Right lobe of liver (tissue), 6 donors: Measurements from ENCODE around the gene TBCEL. TPM values are rescaled to one million over a fixed set of nuclear protein-coding genes. Genes with fewer than 3 reads are reported as not detected.
A peak's percentile ranks its signal among the peaks of the same experiment; 100 is the strongest.

Experiments used
- ATAC-seq, 4 donors: fragments of 200-7000 bp; cut with Tn5 transposase; one replicate each; pipeline ENCODE4 v1.9.1; 2020; ENCODE audit warnings: mild to moderate bottlenecking in 4 of 4, moderate library complexity in 4 of 4
- DNase-seq, 3 donors: peaks; one replicate each; pipeline ENCODE4 v3.0.0-alpha.2; 2020
- H3K27ac ChIP-seq, 3 donors: fragments of 200-600 bp; one replicate each; pipeline ENCODE4 v1.8.0; 2022
- H3K27me3 ChIP-seq, 2 donors: fragments of 200-600 bp; one replicate each; pipeline ENCODE4 v1.8.0; 2022
- H3K36me3 ChIP-seq, 4 donors: fragments of 200-600 bp; sonication (generic) in 1 of 4; one replicate each; pipeline versions ENCODE4 v1.5.1 to v1.8.0; 2017 to 2022; ENCODE audit warnings: control low read depth in 1 of 4
- H3K4me1 ChIP-seq, 4 donors: fragments of 200-600 bp; sonication (generic) in 1 of 4; one replicate each; pipeline versions ENCODE4 v1.5.1 to v1.8.0; 2017 to 2022; ENCODE audit warnings: control low read depth in 1 of 4
- H3K4me3 ChIP-seq, 3 donors: fragments of 200-600 bp; one replicate each; pipeline ENCODE4 v1.8.0; 2022
- H3K9me3 ChIP-seq, 4 donors: fragments of 200-600 bp; sonication (generic) in 1 of 4; one replicate each; pipeline versions ENCODE4 v1.5.1 to v1.8.0; 2017 to 2022; ENCODE audit warnings: control low read depth in 1 of 4
- POLR2A ChIP-seq: fragments of 450-650 bp; IDR thresholded peaks from one replicate; pipeline ENCODE4 v1.6.1; 2017; ENCODE audit warnings: antibody characterized with exemption, mild to moderate bottlenecking
- WGBS: methylation state at CpG from one replicate; pipeline ENCODE4 v1.1.6; 2018; ENCODE audit warnings: low coverage, low lambda C conversion rate; ENCODE audit not compliant: insufficient coverage; ENCODE audit errors: missing lambda C conversion rate; 5-methylcytosine and 5-hydroxymethylcytosine counted together
- intact Hi-C, 2 donors: fragments of 100-400 bp; cut with DNase I; formaldehyde crosslinking; loops; one replicate each; pipeline versions ENCODE4 v1.11.2 to v1.14.1; 2022
- total RNA-seq, 6 experiments: library from RNA; depleted of rRNA in 2 of 6; stranded (reverse); fragments of >200 nt in 2 of 6; fragmentation: NEBNext Ultra II Directional in 3 of 6; extraction: Animal tissue kit (Norgen Biotek cat#: 25700) in 3 of 6; gene quantifications; one replicate each; pipeline versions ENCODE4 v1.1.0 to v1.2.4, GENCODE V29; 2016 to 2023
- TF ChIP-seq, protein P1 (sequence below), 4 donors: fragments of 200-600 bp in 3 of 4; fragments of 450-650 bp in 1 of 4; IDR thresholded peaks; one replicate each; pipeline versions ENCODE4 v1.5.1 to v1.8.0; 2016 to 2022; ENCODE audit warnings: antibody characterized with exemption in 4 of 4, mild to moderate bottlenecking in 2 of 4
- donor health status: DM: no; HTN: yes; CAD: no.
- donor health status: DM: no; HTN: no; CAD: no.
- donor health status: DM: no; HTN: no; CAD: no.
- donor health status: DM: no; HTN: yes; CAD: no.
- donor health status: DM: no; HTN: yes; CAD: no.

The TBCEL gene
- total RNA-seq, 6 experiments from 2014 or later, result 9.6 to 37.9 (median 17.8) TPM

DNA sequence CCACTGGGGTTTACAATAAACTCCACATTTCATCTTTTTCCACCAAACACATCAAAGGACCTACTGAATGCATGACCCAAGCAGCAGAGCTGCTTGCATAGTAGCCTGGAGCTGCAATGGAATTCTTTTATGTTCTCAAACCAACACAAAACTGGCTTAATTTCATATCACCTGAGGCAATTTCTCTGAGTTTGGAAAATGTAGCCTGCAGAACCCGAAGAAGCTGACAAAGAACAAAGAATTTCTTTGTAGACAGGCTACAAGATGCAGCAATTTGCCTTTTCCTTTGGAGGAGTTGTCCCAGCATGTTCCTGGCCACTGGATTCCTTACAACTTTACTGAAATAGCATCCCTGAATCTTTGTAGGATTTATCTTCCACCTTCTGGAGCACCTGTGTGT, 71.7 kb downstream of the TBCEL start:
- 75% methylated on average over 1 of the region's 1 CpG for WGBS
- Histone ChIP-seq H3K27me3 (no peaks in the 10 kb centered on the region), H3K9me3 (no peaks in the 10 kb centered on the region), H3K4me3 (no peak overlapping the region), H3K36me3 (no peaks in the 10 kb centered on the region), H3K27ac (no peak overlapping the region), H3K4me1 (peaks cover 0 to 20% (median 3%) of the 10 kb centered on the region in 4 donors)
- TF ChIP-seq, protein P1, sequence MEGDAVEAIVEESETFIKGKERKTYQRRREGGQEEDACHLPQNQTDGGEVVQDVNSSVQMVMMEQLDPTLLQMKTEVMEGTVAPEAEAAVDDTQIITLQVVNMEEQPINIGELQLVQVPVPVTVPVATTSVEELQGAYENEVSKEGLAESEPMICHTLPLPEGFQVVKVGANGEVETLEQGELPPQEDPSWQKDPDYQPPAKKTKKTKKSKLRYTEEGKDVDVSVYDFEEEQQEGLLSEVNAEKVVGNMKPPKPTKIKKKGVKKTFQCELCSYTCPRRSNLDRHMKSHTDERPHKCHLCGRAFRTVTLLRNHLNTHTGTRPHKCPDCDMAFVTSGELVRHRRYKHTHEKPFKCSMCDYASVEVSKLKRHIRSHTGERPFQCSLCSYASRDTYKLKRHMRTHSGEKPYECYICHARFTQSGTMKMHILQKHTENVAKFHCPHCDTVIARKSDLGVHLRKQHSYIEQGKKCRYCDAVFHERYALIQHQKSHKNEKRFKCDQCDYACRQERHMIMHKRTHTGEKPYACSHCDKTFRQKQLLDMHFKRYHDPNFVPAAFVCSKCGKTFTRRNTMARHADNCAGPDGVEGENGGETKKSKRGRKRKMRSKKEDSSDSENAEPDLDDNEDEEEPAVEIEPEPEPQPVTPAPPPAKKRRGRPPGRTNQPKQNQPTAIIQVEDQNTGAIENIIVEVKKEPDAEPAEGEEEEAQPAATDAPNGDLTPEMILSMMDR (IDR thresholded peaks at IDR 0.05), result no peak
- TF ChIP-seq POLR2A, result no peak
- DNase-seq (no peak), ATAC-seq (no peak)
- intact Hi-C loops, result no loop called here

DNA sequence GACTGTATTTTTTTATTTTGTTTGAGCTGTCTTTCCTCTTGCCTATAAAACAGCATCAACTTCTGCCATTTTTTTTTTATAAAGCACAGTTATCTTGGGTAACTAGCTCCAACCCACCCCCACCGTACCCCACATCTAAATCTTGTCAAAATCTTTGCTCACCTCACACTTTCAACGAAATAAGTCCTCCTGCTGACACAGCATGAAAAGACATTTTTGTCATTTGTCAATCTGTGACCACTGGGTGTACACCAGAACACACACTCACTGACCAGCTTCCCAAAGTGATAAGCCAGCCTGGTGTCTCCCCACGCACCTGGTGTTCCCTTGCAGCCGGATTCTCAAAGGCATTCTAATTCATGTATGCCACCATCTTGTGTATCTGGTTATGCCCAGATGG, 75.5 kb downstream of the TBCEL start:
- no peaks in the 10 kb centered on the region for H3K27me3 ChIP-seq
- H3K4me1 ChIP-seq, result no peaks in the 10 kb centered on the region
- no peaks in the 10 kb centered on the region for H3K9me3 ChIP-seq
- 87% methylated on average over 4 of the region's 4 CpGs for WGBS
- DNase-seq, result no peak
- TF ChIP-seq, protein P1 (IDR thresholded peaks at IDR 0.05), result no peak
- TF ChIP-seq POLR2A, result no peak
- H3K36me3 ChIP-seq, result no peaks in the 10 kb centered on the region
- intact Hi-C loops, result no loop called here
- ATAC-seq, result no peak
- no peak overlapping the region for H3K27ac ChIP-seq
- H3K4me3 ChIP-seq, result no peak overlapping the region

DNA sequence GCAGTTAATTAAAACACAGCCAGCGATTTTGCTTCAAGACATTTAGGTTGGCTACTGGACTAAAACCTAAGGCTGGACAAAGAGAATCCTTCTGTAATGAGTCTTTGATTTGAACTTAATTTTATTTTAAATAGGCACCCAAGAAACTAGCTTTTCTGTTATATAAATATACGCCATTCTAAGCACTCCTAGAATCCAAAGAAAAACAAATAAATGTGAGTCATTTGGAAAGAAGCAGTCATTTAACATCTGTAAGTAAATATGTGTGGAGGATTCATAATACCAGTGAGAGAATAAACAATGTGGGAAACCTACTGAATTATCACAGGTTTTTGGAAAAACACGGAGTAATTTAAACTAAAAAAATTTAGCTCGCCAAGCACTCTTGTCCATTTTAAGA, 76.0 kb downstream of the TBCEL start:
- no peaks in the 10 kb centered on the region for H3K27me3 ChIP-seq
- no peaks in the 10 kb centered on the region for H3K4me1 ChIP-seq
- no peaks in the 10 kb centered on the region for H3K36me3 ChIP-seq
- TF ChIP-seq, protein P1 (IDR thresholded peaks at IDR 0.05), result no peak
- TF ChIP-seq POLR2A, result no peak
- H3K27ac ChIP-seq, result no peak overlapping the region
- no peak for DNase-seq
- H3K4me3 ChIP-seq, result no peak overlapping the region
- H3K9me3 ChIP-seq, result no peaks in the 10 kb centered on the region
- peak in 1 of 4 donors; percentile 71 for ATAC-seq
- WGBS, result 81% methylated on average over 4 of the region's 4 CpGs
- intact Hi-C loops, result no loop called here

DNA sequence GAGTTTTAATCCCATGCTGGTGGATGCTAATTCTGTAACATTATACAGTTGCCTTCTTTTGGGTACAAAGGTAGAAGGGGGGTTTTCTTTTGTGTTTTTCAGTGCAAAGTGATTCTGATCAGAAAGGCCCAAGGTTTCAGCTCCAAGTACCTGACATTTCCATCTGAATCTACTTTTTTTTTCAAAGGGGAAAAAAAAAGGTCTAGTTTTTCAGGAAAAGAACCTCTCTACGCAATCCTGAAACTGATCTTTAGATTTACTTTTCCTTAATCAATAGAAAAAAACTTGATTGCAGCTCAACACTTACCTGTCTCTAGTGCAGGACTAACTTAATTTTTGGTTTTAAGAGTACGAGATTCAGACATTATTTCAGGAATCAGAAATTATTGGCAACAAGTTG, 77.0 kb downstream of the TBCEL start, which contains the start of gene TECTA:
TECTA (plus strand) TSS at position 301 of the 400 bp plus-strand sequence. CDS start 1,423 bp downstream, outside the sequence.
- DNase-seq (no peak), ATAC-seq (no peak)
- TF ChIP-seq, protein P1 (IDR thresholded peaks at IDR 0.05), result no peak
- TF ChIP-seq POLR2A, result no peak
- Histone ChIP-seq H3K4me1 (no peaks in the 10 kb centered on the region), H3K27ac (no peak within 1 kb of the TSS), H3K27me3 (no peaks in the 10 kb centered on the region), H3K9me3 (no peaks in the 10 kb centered on the region), H3K36me3 (no peaks in the 10 kb centered on the region), H3K4me3 (no peak within 1 kb of the TSS)
- intact Hi-C loops, result no loop called here
- WGBS, result 92% methylated on average over 2 of the region's 2 CpGs

DNA sequence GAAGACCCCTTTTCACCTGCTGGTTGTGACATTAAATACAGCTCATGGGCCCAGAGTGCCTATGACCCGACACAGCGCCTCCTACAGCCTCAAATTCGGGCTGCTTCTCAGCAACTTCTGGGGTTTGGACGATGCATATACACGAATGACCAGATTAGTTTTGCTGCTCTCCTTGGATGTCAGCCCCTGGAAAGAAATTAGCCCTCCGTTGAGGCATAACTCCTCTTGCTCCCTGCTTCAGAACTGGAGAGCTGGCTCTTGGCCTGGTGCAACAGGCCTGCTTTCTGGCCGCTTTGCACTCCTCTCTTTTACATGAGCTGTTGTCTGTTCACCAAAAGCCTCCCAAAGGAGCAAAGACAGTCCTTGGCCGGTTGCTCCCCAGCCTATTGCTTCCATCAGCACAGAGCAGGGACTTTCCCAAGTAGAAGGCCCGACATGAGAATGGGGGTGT, 80.4 kb downstream of the TBCEL start:
- DNase-seq, result no peak

More for the DNA sequence above, 80.4 kb downstream of the TBCEL start:
- no peaks in the 10 kb centered on the region for H3K4me1 ChIP-seq
- ATAC-seq, result no peak
- no peak overlapping the region for H3K27ac ChIP-seq
- H3K27me3 ChIP-seq, result no peaks in the 10 kb centered on the region
- intact Hi-C loops, result no loop called here
- TF ChIP-seq, protein P1 (IDR thresholded peaks at IDR 0.05), result no peak
- H3K36me3 ChIP-seq, result no peaks in the 10 kb centered on the region
- 61% methylated on average over 7 of the region's 9 CpGs for WGBS
- no peak overlapping the region for H3K4me3 ChIP-seq
- H3K9me3 ChIP-seq, result no peaks in the 10 kb centered on the region
